A673 (cell line): ENCODE data around the gene C1QTNF5. TPM values are rescaled to one million over a fixed set of nuclear protein-coding genes. Genes with fewer than 3 reads are reported as not detected.

ENCODE experiments used
- BruUV-seq: library from RNA; stranded (reverse); fragments of 400-500 nt; replicated peaks from 2 replicates; lab custom pipeline; 2021; lab: Mats Ljungman, UMichigan
- CTCF ChIA-PET: fragments of 300-600 bp; sonication (Branson Sonifier 250); formaldehyde crosslinking; loops from one replicate; lab custom pipeline; 2022; ENCODE audit warnings: antibody characterized with exemption; lab: Charles Lee
- POLR2A ChIA-PET: fragments of 300-600 bp; sonication (Branson Sonifier 250); formaldehyde crosslinking; loops from one replicate; lab custom pipeline; 2022; ENCODE audit warnings: antibody characterized with exemption; ENCODE audit not compliant: low non-redundant PET; lab: Charles Lee
- DNase-seq: peaks from one replicate; pipeline ENCODE4 v3.0.0-alpha.2; 2015; ENCODE audit warnings: low spot score
- H3K27ac ChIP-seq: fragments of 200-600 bp; sonication (generic); 2 replicates; pipeline ENCODE4 v1.5.1; 2016; ENCODE audit warnings: mixed run types, low read depth, mild to moderate bottlenecking, mixed read lengths, antibody characterized with exemption, low read length; ENCODE audit not compliant: poor library complexity, severe bottlenecking
- H3K27me3 ChIP-seq: fragments of 200-600 bp; sonication (generic); replicated peaks from 2 replicates; pipeline ENCODE4 v1.6.1; 2017; ENCODE audit warnings: mixed run types, low read depth, mild to moderate bottlenecking, mixed read lengths, antibody characterized with exemption, low read length; ENCODE audit not compliant: insufficient read depth, poor library complexity
- H3K36me3 ChIP-seq: fragments of 200-600 bp; sonication (generic); 2 replicates; pipeline ENCODE4 v1.6.1; 2016; ENCODE audit warnings: mixed run types, mild to moderate bottlenecking, mixed read lengths, antibody characterized with exemption, low read length; ENCODE audit not compliant: insufficient read depth, poor library complexity, severe bottlenecking
- H3K4me1 ChIP-seq: fragments of 200-600 bp; sonication (generic); 2 replicates; pipeline ENCODE4 v1.6.1; 2017; ENCODE audit warnings: mixed run types, mild to moderate bottlenecking, mixed read lengths, antibody characterized with exemption, low read length; ENCODE audit not compliant: insufficient read depth, poor library complexity, severe bottlenecking
- H3K4me3 ChIP-seq: fragments of 200-600 bp; sonication (generic); 2 replicates; pipeline ENCODE4 v1.5.1; 2016; ENCODE audit warnings: low read depth, mixed run types, mild to moderate bottlenecking, mixed read lengths, low read length; ENCODE audit not compliant: poor library complexity, severe bottlenecking
- H3K9me3 ChIP-seq: fragments of 200-600 bp; sonication (generic); 2 replicates; pipeline ENCODE4 v1.6.1; 2016; ENCODE audit warnings: mixed run types, low read depth, mild to moderate bottlenecking, mixed read lengths, antibody characterized with exemption, low read length; ENCODE audit not compliant: poor library complexity, severe bottlenecking
- EZH2 ChIP-seq: fragments of 200-600 bp; sonication (generic); IDR thresholded peaks from 2 replicates; pipeline ENCODE4 v1.6.1; 2017; ENCODE audit warnings: borderline replicate concordance, low read depth, mild to moderate bottlenecking, mixed read lengths, antibody characterized with exemption, low read length; ENCODE audit not compliant: poor library complexity, severe bottlenecking
- intact Hi-C: fragments of 100-400 bp; cut with micrococcal nuclease; formaldehyde crosslinking; loops from one replicate; pipeline ENCODE4 v1.10.0; 2022; ENCODE audit not compliant: unreplicated experiment
- total RNA-seq: library from RNA; stranded (reverse); gene quantifications from 2 replicates; pipeline ENCODE4 v1.2.3, GENCODE V29; 2021
- TF ChIP-seq, protein P1 (sequence below): fragments of 300-800, 200-600 bp; sonication (generic); conservative IDR thresholded peaks from 2 replicates; pipeline ENCODE4 v1.5.1; 2017; ENCODE audit warnings: low read depth, mild to moderate bottlenecking, antibody characterized with exemption, low read length, moderate library complexity, mixed read lengths

Gene C1QTNF5
- total RNA-seq, 1 experiment from 2014 or later = not detected

DNA sequence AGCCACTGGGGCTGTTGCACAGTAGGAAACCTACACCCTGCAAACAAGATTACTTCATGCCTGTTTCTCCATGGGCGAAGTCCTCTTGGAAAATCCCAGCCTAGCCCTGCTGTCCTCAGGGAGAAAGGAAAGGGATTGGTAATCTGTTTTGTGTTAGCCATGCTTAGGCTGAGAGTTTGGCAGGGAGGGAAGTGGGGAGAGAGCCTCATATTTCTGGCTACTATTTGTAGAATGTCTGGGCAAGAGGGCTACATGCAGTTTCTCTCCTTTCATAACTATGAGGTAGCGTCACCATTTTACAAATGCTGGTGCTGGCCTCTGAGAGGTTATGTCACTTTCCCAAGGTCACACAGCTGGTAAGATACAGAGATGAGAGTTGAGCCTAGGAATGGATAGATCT lies 6.6 kb upstream of the C1QTNF5 start:
- no peaks in the 10 kb centered on the region for H3K27me3 ChIP-seq
- CTCF ChIA-PET = interaction anchor here (1.2 kb wide), 1 partner anchor 9 kb away, joined by 4 read pairs; no protein-coding TSS in a partner anchor
- DNase-seq = no peak
- no peak overlapping the region for H3K27ac ChIP-seq
- H3K36me3 ChIP-seq = no peaks in the 10 kb centered on the region
- intact Hi-C loops = no loop called here
- H3K9me3 ChIP-seq = no peaks in the 10 kb centered on the region
- no peak for TF ChIP-seq EZH2
- TF ChIP-seq, protein P1, sequence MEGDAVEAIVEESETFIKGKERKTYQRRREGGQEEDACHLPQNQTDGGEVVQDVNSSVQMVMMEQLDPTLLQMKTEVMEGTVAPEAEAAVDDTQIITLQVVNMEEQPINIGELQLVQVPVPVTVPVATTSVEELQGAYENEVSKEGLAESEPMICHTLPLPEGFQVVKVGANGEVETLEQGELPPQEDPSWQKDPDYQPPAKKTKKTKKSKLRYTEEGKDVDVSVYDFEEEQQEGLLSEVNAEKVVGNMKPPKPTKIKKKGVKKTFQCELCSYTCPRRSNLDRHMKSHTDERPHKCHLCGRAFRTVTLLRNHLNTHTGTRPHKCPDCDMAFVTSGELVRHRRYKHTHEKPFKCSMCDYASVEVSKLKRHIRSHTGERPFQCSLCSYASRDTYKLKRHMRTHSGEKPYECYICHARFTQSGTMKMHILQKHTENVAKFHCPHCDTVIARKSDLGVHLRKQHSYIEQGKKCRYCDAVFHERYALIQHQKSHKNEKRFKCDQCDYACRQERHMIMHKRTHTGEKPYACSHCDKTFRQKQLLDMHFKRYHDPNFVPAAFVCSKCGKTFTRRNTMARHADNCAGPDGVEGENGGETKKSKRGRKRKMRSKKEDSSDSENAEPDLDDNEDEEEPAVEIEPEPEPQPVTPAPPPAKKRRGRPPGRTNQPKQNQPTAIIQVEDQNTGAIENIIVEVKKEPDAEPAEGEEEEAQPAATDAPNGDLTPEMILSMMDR = no peak
- no peak overlapping the region for H3K4me3 ChIP-seq
- H3K4me1 ChIP-seq = no peaks in the 10 kb centered on the region
- POLR2A ChIA-PET = no interaction called here
- BruUV-seq = no TSS peak

DNA sequence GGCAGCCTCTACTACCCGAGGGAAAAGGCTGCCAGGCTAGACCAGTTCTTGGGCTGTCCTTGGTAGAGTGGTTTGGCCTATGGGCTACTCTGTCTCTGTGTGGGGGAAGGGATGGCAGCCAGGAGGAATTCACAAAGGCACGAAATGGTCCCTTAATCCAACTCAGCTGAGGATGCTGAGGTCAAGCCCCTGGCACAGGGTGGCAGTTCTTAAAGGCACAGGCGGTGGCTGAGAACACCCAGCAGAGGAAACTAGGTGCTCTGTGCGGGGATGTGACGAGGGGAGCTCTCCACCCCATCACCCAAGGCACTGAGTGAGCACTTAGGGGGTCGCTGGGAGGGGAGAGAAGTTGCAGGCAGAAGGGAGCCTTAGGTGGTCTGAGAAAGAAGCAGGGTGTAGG lies 5.9 kb upstream of the C1QTNF5 start, which contains the start of gene MFRP:
TSS of gene MFRP (minus strand) at position 101 of the 400 bp plus-strand sequence. CDS start 192 bp downstream, outside the sequence.
- Histone ChIP-seq H3K27ac (no peak within 1 kb of the TSS), H3K4me1 (no peaks in the 10 kb centered on the region), H3K36me3 (no peaks in the 10 kb centered on the region), H3K27me3 (no peaks in the 10 kb centered on the region), H3K4me3 (no peak within 1 kb of the TSS), H3K9me3 (no peaks in the 10 kb centered on the region)
- CTCF ChIA-PET = no interaction called here
- TF ChIP-seq, protein P1 = no peak
- TF ChIP-seq EZH2 = no peak
- BruUV-seq = no TSS peak
- DNase-seq = no peak
- POLR2A ChIA-PET = no interaction called here
- intact Hi-C loops = no loop called here

DNA sequence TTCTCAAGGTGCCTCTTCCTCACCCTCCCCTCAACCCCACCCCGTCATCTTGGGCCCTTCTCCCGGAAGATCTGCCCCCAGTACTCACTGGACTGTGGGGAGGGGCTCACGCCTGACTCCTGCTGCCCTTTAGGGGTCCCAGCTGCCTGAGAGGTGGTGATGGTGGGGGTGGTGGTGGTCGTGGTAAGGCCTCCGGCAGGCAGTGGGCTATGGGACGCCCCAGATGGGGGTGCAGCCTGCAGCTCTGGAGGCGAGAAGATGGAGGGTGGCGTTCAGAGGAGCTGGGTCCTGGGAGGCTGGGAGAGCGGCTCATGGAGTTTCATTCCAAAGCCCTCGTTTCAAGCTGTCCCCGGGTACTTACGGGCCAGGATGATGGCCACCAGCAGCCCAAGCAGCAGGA lies 5.0 kb upstream of the C1QTNF5 start:
- Histone ChIP-seq H3K4me1 (no peaks in the 10 kb centered on the region), H3K4me3 (no peak overlapping the region), H3K9me3 (no peaks in the 10 kb centered on the region), H3K27ac (no peak overlapping the region), H3K27me3 (peaks cover 8% of the 10 kb centered on the region), H3K36me3 (no peaks in the 10 kb centered on the region)
- intact Hi-C loops = no loop called here
- DNase-seq = no peak
- no peak for TF ChIP-seq EZH2
- TF ChIP-seq, protein P1 = no peak
- CTCF ChIA-PET = interaction anchor here (0.6 kb wide), 1 partner anchor 10 kb away, joined by 3 read pairs; no protein-coding TSS in a partner anchor
- no TSS peak for BruUV-seq
- POLR2A ChIA-PET = no interaction called here
